GM12872 (cell line): Measurements from ENCODE around the gene DNAH6.

Source experiments
- TF ChIP-seq, protein P1 (sequence below): IDR thresholded peaks from 3 replicates; pipeline ENCODE4 v1.5.1; 2011; ENCODE audit warnings: low read depth, mild to moderate bottlenecking, low read length, moderate library complexity; ENCODE audit not compliant: insufficient read depth

Gene DNAH6

GRCh38 chr2:84766791-84767190 lies 250.5 kb downstream of the DNAH6 start:
- TF ChIP-seq, protein P1, sequence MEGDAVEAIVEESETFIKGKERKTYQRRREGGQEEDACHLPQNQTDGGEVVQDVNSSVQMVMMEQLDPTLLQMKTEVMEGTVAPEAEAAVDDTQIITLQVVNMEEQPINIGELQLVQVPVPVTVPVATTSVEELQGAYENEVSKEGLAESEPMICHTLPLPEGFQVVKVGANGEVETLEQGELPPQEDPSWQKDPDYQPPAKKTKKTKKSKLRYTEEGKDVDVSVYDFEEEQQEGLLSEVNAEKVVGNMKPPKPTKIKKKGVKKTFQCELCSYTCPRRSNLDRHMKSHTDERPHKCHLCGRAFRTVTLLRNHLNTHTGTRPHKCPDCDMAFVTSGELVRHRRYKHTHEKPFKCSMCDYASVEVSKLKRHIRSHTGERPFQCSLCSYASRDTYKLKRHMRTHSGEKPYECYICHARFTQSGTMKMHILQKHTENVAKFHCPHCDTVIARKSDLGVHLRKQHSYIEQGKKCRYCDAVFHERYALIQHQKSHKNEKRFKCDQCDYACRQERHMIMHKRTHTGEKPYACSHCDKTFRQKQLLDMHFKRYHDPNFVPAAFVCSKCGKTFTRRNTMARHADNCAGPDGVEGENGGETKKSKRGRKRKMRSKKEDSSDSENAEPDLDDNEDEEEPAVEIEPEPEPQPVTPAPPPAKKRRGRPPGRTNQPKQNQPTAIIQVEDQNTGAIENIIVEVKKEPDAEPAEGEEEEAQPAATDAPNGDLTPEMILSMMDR = no peak

DNA sequence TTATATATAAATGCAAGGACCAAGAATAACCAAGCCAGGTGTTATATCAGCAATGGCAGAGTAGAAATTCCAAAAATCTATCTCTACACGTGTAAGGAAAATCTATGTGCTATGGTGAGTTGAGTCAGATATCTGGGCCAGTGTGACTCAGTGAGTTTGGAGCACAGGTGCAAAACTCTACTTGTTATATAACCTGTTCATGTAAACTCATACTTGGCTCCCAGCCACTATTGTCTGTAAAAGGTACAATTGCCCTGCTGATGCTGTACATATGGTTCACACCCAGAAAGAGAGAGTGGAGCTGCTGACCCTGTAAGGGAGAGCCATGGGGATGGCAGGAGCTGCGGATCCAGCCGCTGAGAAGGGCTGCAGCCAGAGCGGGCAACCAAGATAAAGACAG lies 252.5 kb downstream of the DNAH6 start:
- TF ChIP-seq, protein P1 = no peak

DNA sequence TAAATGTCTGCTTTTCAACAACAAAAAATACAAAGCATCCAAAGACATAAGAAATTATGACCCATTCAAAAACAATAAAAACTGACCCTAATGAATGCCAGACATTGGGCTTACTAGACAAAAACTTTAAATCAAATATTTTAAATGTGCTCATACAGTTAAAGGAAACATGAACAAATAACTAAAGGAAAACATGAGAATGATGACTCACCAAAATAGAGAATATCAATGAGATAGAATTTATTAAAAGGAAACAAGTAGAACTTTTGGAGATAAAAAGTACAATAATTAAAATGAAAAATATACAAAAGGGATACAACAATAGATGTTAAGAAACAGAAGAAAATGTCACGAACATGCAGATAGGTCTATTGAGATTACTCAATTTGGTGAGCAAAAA lies 254.0 kb downstream of the DNAH6 start:
- TF ChIP-seq, protein P1 = no peak

DNA sequence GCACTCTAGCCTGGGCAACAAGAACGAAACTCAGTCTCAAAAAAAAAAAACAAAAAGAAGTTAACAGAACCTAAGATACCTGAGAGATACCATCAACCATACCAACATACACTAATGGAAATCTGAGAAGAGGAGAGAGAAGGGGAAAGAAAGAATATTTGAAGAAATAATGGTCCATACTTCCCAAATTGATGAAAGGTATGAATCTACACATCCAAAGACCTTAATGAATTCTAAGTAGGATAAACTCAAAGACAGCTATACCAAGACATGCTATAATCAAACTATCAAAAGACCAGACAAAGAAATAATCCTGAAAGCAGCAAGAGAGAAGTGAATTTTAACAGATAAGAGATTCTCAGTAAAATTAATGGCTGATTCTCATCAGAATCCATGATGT lies 255.0 kb downstream of the DNAH6 start:
- TF ChIP-seq, protein P1 = no peak

DNA sequence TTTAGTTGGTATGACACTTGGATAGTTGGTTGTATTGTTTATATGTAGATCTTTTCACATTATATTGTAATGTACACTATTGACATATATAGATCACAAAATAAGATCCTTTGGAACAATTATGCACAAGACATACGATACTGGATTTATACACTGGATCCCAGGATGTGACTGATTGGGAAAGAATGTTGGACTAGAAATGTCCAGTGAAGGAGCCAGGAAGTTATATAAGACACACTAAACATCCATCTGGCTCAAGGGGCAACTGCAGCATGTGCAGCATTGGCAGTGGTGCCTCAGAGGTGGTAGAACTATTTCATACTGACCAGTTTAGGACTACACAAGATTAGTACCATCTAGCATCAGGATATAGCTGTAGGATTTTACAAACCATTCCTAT lies 259.7 kb downstream of the DNAH6 start:
- TF ChIP-seq, protein P1 = no peak

GRCh38 chr2:84778911-84779690 lies 262.8 kb downstream of the DNAH6 start:
- TF ChIP-seq, protein P1 = no peak

- TF ChIP-seq, protein P1 = no peak
These were observed 263.5 kb downstream of the DNAH6 start for GRCh38 chr2:84779781-84780180.
